22Rv1 (cell line): ENCODE measurements around the gene CHKA.

ENCODE experiments used
- ZFX ChIP-seq: fragments of 450-650 bp; IDR thresholded peaks from 2 replicates; pipeline ENCODE4 v1.6.1; 2017; ENCODE audit warnings: antibody characterized with exemption, borderline replicate concordance
- TF ChIP-seq, protein P1 (sequence below): fragments of 450-650 bp; IDR thresholded peaks from 2 replicates; pipeline ENCODE4 v1.5.1; 2017; ENCODE audit warnings: mild to moderate bottlenecking

- TF ChIP-seq, protein P1, sequence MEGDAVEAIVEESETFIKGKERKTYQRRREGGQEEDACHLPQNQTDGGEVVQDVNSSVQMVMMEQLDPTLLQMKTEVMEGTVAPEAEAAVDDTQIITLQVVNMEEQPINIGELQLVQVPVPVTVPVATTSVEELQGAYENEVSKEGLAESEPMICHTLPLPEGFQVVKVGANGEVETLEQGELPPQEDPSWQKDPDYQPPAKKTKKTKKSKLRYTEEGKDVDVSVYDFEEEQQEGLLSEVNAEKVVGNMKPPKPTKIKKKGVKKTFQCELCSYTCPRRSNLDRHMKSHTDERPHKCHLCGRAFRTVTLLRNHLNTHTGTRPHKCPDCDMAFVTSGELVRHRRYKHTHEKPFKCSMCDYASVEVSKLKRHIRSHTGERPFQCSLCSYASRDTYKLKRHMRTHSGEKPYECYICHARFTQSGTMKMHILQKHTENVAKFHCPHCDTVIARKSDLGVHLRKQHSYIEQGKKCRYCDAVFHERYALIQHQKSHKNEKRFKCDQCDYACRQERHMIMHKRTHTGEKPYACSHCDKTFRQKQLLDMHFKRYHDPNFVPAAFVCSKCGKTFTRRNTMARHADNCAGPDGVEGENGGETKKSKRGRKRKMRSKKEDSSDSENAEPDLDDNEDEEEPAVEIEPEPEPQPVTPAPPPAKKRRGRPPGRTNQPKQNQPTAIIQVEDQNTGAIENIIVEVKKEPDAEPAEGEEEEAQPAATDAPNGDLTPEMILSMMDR: no peak
- no peak for TF ChIP-seq ZFX
These were observed 63.4 kb downstream of the CHKA start for GRCh38 chr11:68057807-68058206.
